Measurements from ENCODE around the gene FARP1.

Gene FARP1

GRCh38 chr13:98490195-98490836 is 347.4 kb downstream of the FARP1 start:
- no peak overlapping the region for H3K4me3 ChIP-seq (ENCODE audit: low read depth, low read length)
- TF ChIP-seq CTCF (IDR thresholded peaks at IDR 0.05; ENCODE audit: low read depth, low read length): no peak

- no peak for TF ChIP-seq CTCF (IDR thresholded peaks at IDR 0.05; ENCODE audit: low read depth, low read length)
- H3K4me3 ChIP-seq (ENCODE audit: low read depth, low read length): no peak overlapping the region
Observed at GRCh38 chr13:98490866-98491265, 348.0 kb downstream of the FARP1 start.

GRCh38 chr13:98492335-98493041 is 349.6 kb downstream of the FARP1 start:
- no peak overlapping the region for H3K4me3 ChIP-seq (ENCODE audit: low read depth, low read length)
- no peak for TF ChIP-seq CTCF (IDR thresholded peaks at IDR 0.05; ENCODE audit: low read depth, low read length)

GRCh38 chr13:98493042-98493712 is 350.3 kb downstream of the FARP1 start:
- TF ChIP-seq CTCF (IDR thresholded peaks at IDR 0.05; ENCODE audit: low read depth, low read length): no peak
- H3K4me3 ChIP-seq (ENCODE audit: low read depth, low read length): no peak overlapping the region

- H3K4me3 ChIP-seq (ENCODE audit: low read depth, low read length): no peak overlapping the region
- no peak for TF ChIP-seq CTCF (IDR thresholded peaks at IDR 0.05; ENCODE audit: low read depth, low read length)
Observed at GRCh38 chr13:98494769-98495168, 351.9 kb downstream of the FARP1 start.

GRCh38 chr13:98495627-98496478 is 353.0 kb downstream of the FARP1 start:
- peak overlapping the region; percentile 21; the same call in 1 of the 2 replicates for H3K4me3 ChIP-seq (ENCODE audit: low read depth, low read length)
- TF ChIP-seq CTCF (IDR thresholded peaks at IDR 0.05; ENCODE audit: low read depth, low read length): no peak
